Keratinocyte (primary cell): Measurements from ENCODE around the gene TYW1B.
"Not testable (repeated sequence)": the region's sequence is repeated elsewhere in the genome, so short reads cannot be mapped to it uniquely, and the experiment has no call there.

Experiments
- EZH2 ChIP-seq: IDR thresholded peaks from one replicate; pipeline ENCODE4 v1.6.1; 2012; ENCODE audit warnings: inconsistent platforms, mild to moderate bottlenecking, low read length, moderate library complexity
- TF ChIP-seq, protein P1 (sequence below), 3 experiments: IDR thresholded peaks in 1 of 3; conservative IDR thresholded peaks in 1 of 3; optimal IDR thresholded peaks in 1 of 3; 2 replicates in 2 of 3; 3 replicates in 1 of 3; pipeline versions ENCODE3 to v1.5.1; 2011; ENCODE audit warnings: low read length in 3 of 3, mild to moderate bottlenecking in 3 of 3, moderate library complexity in 2 of 3, control low read depth in 1 of 3, inconsistent platforms in 1 of 3; ENCODE audit not compliant: insufficient read depth in 2 of 3; ENCODE audit errors: extremely low read depth in 1 of 3

DNA sequence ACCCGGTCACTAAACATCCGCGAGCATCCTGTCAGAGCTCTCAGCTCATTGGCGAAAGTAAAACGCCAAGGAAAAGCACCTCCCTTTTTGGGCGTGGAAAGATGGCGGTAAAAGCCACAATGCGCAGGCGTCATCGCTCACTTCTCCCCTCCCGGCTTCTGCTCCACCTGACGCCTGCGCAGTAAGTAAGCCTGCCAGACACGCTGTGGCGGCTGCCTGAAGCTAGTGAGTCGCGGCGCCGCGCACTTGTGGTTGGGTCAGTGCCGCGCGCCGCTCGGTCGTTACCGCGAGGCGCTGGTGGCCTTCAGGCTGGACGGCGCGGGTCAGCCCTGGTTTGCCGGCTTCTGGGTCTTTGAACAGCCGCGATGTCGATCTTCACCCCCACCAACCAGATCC is 1.3 kb upstream of the TYW1B start:
- TF ChIP-seq, protein P1, sequence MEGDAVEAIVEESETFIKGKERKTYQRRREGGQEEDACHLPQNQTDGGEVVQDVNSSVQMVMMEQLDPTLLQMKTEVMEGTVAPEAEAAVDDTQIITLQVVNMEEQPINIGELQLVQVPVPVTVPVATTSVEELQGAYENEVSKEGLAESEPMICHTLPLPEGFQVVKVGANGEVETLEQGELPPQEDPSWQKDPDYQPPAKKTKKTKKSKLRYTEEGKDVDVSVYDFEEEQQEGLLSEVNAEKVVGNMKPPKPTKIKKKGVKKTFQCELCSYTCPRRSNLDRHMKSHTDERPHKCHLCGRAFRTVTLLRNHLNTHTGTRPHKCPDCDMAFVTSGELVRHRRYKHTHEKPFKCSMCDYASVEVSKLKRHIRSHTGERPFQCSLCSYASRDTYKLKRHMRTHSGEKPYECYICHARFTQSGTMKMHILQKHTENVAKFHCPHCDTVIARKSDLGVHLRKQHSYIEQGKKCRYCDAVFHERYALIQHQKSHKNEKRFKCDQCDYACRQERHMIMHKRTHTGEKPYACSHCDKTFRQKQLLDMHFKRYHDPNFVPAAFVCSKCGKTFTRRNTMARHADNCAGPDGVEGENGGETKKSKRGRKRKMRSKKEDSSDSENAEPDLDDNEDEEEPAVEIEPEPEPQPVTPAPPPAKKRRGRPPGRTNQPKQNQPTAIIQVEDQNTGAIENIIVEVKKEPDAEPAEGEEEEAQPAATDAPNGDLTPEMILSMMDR (optimal IDR thresholded peaks at IDR 0.05 in 1 of 3, IDR thresholded peaks at IDR 0.05 in 1 of 3, conservative IDR thresholded peaks at IDR 0.05 in 1 of 3; ENCODE audit: extremely low read depth in 1 of 3, insufficient read depth in 2 of 3, low read length in 3 of 3), result not testable (repeated sequence)
- TF ChIP-seq EZH2, result not testable (repeated sequence)
